Uterine smooth muscle cell (primary cell): ENCODE measurements around the gene SHOC2. TPM values are rescaled to one million over a fixed set of nuclear protein-coding genes. Genes with fewer than 3 reads are reported as not detected.

Experiments used
- total RNA-seq: library from RNA; depleted of rRNA; stranded (reverse); fragments of >200 nt; gene quantifications from 2 replicates; pipeline ENCODE4 v1.2.3, GENCODE V29; 2014

SHOC2 gene
- total RNA-seq, result 50.1 and 67.0 TPM in 2 replicates

DNA sequence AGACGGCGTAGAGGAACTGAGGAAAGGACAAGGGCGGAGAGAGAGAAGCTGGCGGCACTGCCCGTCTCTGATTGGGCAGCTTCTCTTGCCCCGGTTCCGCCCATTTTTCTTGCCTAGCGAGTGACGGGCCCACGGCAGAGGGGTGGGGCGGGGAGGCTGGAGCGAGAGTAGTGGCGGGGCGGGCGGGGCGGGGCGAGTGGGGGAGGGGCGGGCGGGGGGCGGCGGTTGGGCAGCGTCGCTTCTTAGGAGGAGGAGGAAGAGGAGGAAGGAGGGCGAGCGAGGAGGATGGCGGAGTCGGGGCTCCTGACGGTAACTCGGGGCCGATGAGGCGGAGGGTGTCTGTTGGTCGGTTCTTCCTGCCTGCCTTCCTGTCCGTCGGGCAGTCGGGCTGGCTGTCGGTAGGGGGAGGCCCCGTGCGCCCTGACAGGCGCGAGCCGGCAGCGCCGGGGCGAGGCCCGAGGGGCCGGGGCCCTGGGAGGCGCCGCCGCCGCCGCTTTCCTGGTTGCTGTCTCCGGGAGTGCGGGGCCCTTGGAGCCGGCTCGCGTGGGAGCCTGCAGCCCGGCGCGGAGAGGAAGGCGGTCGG, at the start of gene SHOC2:
SHOC2 (plus strand) TSS at position 256 of the 583 bp plus-strand sequence. CDS start 44,755 bp downstream, outside the sequence.

DNA sequence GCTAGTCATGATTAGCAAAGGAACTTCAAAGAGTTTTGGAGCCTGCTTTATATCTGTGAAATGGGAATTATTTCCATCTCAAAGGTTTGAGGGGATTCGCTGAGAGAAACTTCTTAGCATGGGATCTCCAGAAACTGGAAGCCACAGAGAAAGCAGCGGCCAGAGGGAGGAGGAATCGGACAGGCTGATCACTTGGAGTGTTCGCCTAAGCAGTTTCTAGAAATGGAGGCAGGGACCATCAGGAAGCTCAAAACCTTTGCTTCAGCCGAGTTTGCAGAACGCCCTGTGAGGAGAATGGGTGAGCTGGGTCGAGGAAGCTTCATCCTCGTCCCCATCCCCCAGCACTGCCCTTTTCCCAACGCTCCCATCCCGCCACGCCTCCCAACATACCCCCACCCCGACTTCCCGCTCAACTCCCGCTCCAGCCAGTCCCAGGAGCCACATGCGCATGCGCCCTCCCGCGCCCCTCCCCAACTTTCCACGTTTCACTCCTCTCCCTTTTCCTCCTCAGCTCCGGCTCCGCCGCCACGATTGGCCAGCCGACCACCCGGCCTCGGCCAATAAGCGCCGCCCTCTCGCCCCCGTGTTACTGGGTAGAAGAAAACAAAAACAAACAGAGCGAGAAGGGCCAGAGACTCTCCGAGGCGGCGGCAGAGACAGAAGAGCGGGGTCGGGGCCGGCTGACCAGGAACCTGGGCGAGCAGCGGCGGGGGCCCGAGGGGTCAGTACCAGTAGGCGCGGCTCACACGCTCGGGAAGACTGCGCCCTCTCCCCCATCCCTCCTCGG, 47.9 kb upstream of the SHOC2 start, which contains the start of gene PDCD4:
PDCD4 (plus strand) TSS at position 631 of the 787 bp plus-strand sequence. CDS start 4,100 bp downstream, outside the sequence.

DNA sequence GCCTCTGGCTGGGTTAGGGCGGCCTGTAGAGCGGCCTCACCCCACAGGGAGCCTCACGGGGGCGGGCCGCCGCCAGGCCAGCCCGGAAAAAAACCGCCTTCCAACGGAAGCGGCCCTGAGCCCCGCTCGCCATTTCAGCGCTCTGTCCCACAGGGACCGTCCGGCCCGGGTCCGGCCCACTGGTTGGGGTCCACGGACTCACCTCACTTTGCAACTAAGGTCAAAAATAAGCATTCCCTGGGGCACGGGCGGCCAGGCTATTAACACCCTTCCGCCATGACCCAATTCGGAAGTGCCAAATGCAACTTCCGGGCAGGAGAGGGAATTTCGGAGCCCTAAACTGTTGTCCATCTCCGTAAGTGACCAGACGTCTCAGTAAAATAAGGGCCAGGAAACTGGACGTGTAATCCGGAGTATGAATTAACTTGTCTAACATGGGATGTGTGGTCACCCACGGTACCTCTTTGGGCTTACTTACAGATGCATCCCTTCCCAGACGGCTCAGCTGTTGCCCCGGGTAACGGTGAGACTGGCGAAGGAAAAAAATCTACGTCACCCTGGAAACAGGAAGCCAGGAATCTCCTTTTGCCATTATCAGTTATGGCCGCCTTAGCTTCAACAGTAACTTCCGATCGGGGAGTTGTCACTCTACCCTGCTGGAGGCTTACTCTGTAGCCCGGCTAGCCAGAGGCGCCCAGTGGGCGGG, 608 bp upstream of the SHOC2 start, which contains the start of gene BBIP1:
BBIP1 (minus strand) TSS at position 538 of the 706 bp plus-strand sequence. CDS start 1,023 bp downstream, outside the sequence.

Other genes with a start within 250 kb of the SHOC2 start
- 35.5 and 60.0 TPM in 2 replicates for gene PDCD4, start 47.7 kb upstream of the SHOC2 start, total RNA-seq
- gene BBIP1, start 424 bp upstream of the SHOC2 start, total RNA-seq, result 28.5 and 28.9 TPM in 2 replicates
- 0.22 and 2.0 TPM in 2 replicates for gene ADRA2A, start 157.4 kb downstream of the SHOC2 start, total RNA-seq